ENCODE data around the gene PTPRT.

DNA sequence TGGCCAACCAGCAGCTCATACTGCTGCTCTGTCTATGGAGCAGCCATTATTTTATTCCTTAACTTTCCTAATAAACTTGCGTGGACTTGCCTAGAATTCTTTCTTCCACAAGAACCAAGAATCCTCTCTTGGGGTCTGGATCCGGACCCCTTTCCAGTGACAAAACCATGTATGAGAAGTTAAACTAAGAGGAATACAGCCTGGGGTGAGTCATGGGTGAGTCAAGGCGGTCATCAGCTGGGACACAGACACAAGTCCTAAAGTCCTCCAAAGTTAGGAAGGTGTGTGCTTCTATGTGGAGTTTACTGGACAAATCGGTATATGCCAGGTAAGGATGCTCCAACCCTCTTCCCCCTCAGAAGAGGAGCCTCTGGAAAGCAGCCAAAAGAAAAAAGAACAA lies 881.5 kb downstream of the PTPRT start:
- TF ChIP-seq, protein P1, sequence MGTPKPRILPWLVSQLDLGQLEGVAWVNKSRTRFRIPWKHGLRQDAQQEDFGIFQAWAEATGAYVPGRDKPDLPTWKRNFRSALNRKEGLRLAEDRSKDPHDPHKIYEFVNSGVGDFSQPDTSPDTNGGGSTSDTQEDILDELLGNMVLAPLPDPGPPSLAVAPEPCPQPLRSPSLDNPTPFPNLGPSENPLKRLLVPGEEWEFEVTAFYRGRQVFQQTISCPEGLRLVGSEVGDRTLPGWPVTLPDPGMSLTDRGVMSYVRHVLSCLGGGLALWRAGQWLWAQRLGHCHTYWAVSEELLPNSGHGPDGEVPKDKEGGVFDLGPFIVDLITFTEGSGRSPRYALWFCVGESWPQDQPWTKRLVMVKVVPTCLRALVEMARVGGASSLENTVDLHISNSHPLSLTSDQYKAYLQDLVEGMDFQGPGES (IDR thresholded peaks at IDR 0.05; ENCODE audit: low read depth, low read length) = no peak
- TF ChIP-seq POLR2AphosphoS5 (IDR thresholded peaks at IDR 0.05; ENCODE audit: low read depth, low read length) = no peak
- TF ChIP-seq, protein P2, sequence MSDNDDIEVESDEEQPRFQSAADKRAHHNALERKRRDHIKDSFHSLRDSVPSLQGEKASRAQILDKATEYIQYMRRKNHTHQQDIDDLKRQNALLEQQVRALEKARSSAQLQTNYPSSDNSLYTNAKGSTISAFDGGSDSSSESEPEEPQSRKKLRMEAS (IDR thresholded peaks at IDR 0.05; ENCODE audit: low read depth) = no peak
- TF ChIP-seq, protein P3, sequence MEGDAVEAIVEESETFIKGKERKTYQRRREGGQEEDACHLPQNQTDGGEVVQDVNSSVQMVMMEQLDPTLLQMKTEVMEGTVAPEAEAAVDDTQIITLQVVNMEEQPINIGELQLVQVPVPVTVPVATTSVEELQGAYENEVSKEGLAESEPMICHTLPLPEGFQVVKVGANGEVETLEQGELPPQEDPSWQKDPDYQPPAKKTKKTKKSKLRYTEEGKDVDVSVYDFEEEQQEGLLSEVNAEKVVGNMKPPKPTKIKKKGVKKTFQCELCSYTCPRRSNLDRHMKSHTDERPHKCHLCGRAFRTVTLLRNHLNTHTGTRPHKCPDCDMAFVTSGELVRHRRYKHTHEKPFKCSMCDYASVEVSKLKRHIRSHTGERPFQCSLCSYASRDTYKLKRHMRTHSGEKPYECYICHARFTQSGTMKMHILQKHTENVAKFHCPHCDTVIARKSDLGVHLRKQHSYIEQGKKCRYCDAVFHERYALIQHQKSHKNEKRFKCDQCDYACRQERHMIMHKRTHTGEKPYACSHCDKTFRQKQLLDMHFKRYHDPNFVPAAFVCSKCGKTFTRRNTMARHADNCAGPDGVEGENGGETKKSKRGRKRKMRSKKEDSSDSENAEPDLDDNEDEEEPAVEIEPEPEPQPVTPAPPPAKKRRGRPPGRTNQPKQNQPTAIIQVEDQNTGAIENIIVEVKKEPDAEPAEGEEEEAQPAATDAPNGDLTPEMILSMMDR (IDR thresholded peaks at IDR 0.05) = no peak
- TF ChIP-seq TAF1 (IDR thresholded peaks at IDR 0.05; ENCODE audit: borderline replicate concordance, low read depth, low read length) = no peak
- TF ChIP-seq, protein P4, sequence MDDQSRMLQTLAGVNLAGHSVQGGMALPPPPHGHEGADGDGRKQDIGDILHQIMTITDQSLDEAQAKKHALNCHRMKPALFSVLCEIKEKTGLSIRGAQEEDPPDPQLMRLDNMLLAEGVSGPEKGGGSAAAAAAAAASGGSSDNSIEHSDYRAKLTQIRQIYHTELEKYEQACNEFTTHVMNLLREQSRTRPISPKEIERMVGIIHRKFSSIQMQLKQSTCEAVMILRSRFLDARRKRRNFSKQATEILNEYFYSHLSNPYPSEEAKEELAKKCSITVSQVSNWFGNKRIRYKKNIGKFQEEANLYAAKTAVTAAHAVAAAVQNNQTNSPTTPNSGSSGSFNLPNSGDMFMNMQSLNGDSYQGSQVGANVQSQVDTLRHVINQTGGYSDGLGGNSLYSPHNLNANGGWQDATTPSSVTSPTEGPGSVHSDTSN (IDR thresholded peaks at IDR 0.05) = no peak
- TF ChIP-seq SMC3 (IDR thresholded peaks at IDR 0.05; ENCODE audit: low read depth, low read length) = no peak
- no peak for TF ChIP-seq SIN3A (IDR thresholded peaks at IDR 0.05; ENCODE audit: borderline replicate concordance, low read depth, low read length)
- no peak for TF ChIP-seq EZH2phosphoT487 (IDR thresholded peaks at IDR 0.05; ENCODE audit: borderline replicate concordance, low read depth)
- TF ChIP-seq, protein P5, sequence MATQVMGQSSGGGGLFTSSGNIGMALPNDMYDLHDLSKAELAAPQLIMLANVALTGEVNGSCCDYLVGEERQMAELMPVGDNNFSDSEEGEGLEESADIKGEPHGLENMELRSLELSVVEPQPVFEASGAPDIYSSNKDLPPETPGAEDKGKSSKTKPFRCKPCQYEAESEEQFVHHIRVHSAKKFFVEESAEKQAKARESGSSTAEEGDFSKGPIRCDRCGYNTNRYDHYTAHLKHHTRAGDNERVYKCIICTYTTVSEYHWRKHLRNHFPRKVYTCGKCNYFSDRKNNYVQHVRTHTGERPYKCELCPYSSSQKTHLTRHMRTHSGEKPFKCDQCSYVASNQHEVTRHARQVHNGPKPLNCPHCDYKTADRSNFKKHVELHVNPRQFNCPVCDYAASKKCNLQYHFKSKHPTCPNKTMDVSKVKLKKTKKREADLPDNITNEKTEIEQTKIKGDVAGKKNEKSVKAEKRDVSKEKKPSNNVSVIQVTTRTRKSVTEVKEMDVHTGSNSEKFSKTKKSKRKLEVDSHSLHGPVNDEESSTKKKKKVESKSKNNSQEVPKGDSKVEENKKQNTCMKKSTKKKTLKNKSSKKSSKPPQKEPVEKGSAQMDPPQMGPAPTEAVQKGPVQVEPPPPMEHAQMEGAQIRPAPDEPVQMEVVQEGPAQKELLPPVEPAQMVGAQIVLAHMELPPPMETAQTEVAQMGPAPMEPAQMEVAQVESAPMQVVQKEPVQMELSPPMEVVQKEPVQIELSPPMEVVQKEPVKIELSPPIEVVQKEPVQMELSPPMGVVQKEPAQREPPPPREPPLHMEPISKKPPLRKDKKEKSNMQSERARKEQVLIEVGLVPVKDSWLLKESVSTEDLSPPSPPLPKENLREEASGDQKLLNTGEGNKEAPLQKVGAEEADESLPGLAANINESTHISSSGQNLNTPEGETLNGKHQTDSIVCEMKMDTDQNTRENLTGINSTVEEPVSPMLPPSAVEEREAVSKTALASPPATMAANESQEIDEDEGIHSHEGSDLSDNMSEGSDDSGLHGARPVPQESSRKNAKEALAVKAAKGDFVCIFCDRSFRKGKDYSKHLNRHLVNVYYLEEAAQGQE (IDR thresholded peaks at IDR 0.05; ENCODE audit: low read depth, low read length) = no peak
- no peak for TF ChIP-seq EP300 (IDR thresholded peaks at IDR 0.05; ENCODE audit: borderline replicate concordance in 1 of 2, low read depth in 1 of 2, low read length in 1 of 2)
- TF ChIP-seq ELF1 (IDR thresholded peaks at IDR 0.05) = no peak
- TF ChIP-seq JUND (IDR thresholded peaks at IDR 0.05) = no peak

All from SK-N-SH (cell line).